ENCODE data around the gene PEX11A.

PEX11A gene, protein sequence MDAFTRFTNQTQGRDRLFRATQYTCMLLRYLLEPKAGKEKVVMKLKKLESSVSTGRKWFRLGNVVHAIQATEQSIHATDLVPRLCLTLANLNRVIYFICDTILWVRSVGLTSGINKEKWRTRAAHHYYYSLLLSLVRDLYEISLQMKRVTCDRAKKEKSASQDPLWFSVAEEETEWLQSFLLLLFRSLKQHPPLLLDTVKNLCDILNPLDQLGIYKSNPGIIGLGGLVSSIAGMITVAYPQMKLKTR

DNA sequence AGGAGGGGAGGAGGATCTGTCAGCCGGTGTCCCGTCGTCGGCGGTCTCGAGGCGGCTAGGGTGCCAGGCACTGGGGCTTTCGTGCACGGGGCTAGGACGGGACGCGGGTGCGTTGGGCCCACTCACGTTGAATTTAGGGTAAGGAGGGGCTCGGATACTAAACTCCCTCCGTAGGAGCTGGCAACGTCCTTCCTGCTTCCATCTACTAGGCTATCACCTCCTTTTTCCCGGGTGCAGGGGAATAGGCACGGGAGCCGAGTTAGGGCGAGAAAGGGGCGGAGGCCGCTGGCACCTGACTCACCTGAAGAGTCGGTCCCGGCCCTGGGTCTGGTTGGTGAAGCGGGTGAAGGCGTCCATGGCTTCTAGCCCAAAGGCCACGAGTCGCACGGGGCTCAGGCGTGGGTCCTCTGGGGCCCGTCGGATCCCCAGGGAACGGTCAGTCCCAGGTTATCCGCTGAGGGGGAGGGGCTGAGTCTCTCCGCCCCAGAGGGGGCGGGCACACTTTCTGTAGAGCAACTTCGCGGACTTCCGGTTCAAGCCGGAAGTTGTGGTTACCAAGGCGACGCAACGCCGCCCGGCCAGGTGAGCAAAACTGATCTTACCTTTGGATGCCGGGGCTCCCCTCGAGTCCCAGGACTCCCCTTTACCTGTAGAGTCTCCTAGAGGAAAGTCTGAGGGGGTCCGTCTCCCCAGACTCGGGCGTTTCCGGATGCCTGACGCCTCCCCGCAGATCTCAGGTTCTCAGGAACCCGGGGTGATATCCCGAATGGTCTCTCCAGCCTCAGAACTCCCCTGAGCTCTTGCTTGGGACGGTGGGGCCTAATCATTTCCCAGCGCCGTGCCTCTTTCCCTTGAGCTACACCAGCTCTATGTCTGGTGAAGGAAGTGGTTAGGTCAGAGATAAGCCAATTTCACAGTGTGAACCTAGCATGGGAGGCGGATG is at the start of gene PEX11A, which contains the start of gene WDR93:
TSS of gene PEX11A (minus strand) at position 479 of the 943 bp plus-strand sequence. CDS start at position 357, 122 bp downstream.
TSS of gene WDR93 (plus strand) at position 536 of the 943 bp plus-strand sequence. CDS start 10,936 bp downstream, outside the sequence.
- TF ChIP-seq L3MBTL2 (conservative IDR thresholded peaks at IDR 0.05) (peak; percentile 25; the same call in 1 of the 2 replicates), LEF1 (IDR thresholded peaks at IDR 0.05; ENCODE audit: borderline replicate concordance) (no peak)
- TF ChIP-seq, protein P1, sequence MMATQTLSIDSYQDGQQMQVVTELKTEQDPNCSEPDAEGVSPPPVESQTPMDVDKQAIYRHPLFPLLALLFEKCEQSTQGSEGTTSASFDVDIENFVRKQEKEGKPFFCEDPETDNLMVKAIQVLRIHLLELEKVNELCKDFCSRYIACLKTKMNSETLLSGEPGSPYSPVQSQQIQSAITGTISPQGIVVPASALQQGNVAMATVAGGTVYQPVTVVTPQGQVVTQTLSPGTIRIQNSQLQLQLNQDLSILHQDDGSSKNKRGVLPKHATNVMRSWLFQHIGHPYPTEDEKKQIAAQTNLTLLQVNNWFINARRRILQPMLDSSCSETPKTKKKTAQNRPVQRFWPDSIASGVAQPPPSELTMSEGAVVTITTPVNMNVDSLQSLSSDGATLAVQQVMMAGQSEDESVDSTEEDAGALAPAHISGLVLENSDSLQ (IDR thresholded peaks at IDR 0.05) = no peak
- CTCF ChIA-PET = interaction anchor here (0.6 to 0.7 kb wide), 2 partner anchors 292 to 299 kb away, joined by 3 read pairs; no protein-coding TSS in a partner anchor
- POLR2A ChIA-PET = no interaction called here
- DNase-seq (ENCODE audit: extremely low spot score) = peak; percentile 95

DNA sequence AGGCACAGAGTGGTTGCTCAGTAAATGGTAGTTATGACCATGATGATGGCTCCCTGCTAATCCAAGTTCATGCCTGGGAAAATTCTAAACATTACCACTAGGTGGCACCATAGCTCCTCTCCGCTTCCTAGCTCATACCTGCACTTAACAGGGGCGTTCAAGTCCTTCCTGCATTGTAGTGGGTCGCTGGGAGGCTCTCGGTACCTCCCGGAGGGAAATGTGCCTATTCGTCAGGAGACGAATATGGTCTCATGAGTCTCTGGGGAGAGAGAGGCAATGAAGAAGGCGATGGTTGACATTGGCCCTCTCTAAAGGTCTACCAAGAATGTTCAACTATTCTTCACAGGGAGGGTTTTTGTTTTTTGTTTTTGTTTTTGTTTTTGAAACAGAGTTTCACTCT is 49.6 kb upstream of the PEX11A start:
- TF ChIP-seq L3MBTL2 (conservative IDR thresholded peaks at IDR 0.05) (peak; percentile 70), SP1 (IDR thresholded peaks at IDR 0.05) (no peak), CTBP1 (IDR thresholded peaks at IDR 0.05; ENCODE audit: borderline replicate concordance) (no peak)
- CTCF ChIA-PET = interaction anchor here (0.6 to 2.0 kb wide), 16 partner anchors 8 to 234 kb away, joined by 3 to 22 read pairs (median 4); partner anchors contain the start of genes AP3S2 and MESP1
- POLR2A ChIA-PET = interaction anchor here (1.0 to 1.6 kb wide), 3 partner anchors 11 to 74 kb away, joined by 4 to 9 read pairs (median 4); partner anchors contain the start of gene MESP1
- peak; percentile 87 for DNase-seq (ENCODE audit: extremely low spot score)

DNA sequence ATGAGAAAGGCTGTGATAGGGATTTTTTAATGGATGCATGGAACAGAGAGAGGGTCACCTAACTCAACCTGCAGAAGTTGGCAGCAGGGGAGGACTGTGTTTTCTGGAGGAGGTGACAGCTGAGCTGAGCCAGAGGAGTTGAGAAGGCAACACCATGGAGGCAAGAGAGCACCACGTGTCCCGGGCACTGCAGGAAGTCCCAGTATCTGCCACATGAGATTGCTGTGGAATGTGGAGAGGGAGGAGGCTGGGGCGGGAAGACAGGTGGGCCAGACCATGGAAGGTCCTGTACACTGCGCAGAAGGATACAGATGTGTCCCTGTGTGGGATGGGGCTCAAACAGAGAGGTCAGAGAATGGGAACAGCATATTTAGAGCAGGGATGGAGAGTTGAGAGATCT is 45.2 kb upstream of the PEX11A start:
- no peak for DNase-seq (ENCODE audit: extremely low spot score)
- no peak for TF ChIP-seq ZNF384 (IDR thresholded peaks at IDR 0.05)
- TF ChIP-seq NFRKB (IDR thresholded peaks at IDR 0.05) = no peak
- no peak for TF ChIP-seq L3MBTL2 (conservative IDR thresholded peaks at IDR 0.05)
- TF ChIP-seq, protein P1 (IDR thresholded peaks at IDR 0.05) = no peak
- TF ChIP-seq FOXK2 (IDR thresholded peaks at IDR 0.05) = no peak
- no peak for TF ChIP-seq ELF4 (IDR thresholded peaks at IDR 0.05)
- no peak for TF ChIP-seq SP1 (IDR thresholded peaks at IDR 0.05)
- no peak for TF ChIP-seq SUZ12 (IDR thresholded peaks at IDR 0.05)
- TF ChIP-seq ARNT (IDR thresholded peaks at IDR 0.05) = no peak
- TF ChIP-seq FOXM1 (IDR thresholded peaks at IDR 0.05; ENCODE audit: borderline replicate concordance) = no peak
- no peak for TF ChIP-seq TARDBP (IDR thresholded peaks at IDR 0.05)
- TF ChIP-seq BHLHE40 (IDR thresholded peaks at IDR 0.05; ENCODE audit: borderline replicate concordance) = no peak
- TF ChIP-seq FOXA1 (IDR thresholded peaks at IDR 0.05) = no peak
- TF ChIP-seq HDGF (IDR thresholded peaks at IDR 0.05; ENCODE audit: borderline replicate concordance) = no peak
- TF ChIP-seq LEF1 (IDR thresholded peaks at IDR 0.05; ENCODE audit: borderline replicate concordance) = no peak
- TF ChIP-seq CTBP1 (IDR thresholded peaks at IDR 0.05; ENCODE audit: borderline replicate concordance) = no peak
- ChIA-PET POLR2A (no interaction called here), CTCF (no interaction called here)

- ChIA-PET CTCF (interaction anchor here (0.7 kb wide), 3 partner anchors 7 to 310 kb away, joined by 3 to 4 read pairs (median 3); no protein-coding TSS in a partner anchor), POLR2A (interaction anchor here (0.7 to 1.8 kb wide), 2 partner anchors 18 to 28 kb away, joined by 3 to 4 read pairs; no protein-coding TSS in a partner anchor)
- no peak for DNase-seq (ENCODE audit: extremely low spot score)
- TF ChIP-seq NFRKB (IDR thresholded peaks at IDR 0.05) (no peak), ZNF384 (IDR thresholded peaks at IDR 0.05) (no peak), ARNT (IDR thresholded peaks at IDR 0.05) (no peak), CTBP1 (IDR thresholded peaks at IDR 0.05; ENCODE audit: borderline replicate concordance) (no peak), BHLHE40 (IDR thresholded peaks at IDR 0.05; ENCODE audit: borderline replicate concordance) (no peak), SUZ12 (IDR thresholded peaks at IDR 0.05) (no peak), FOXA1 (IDR thresholded peaks at IDR 0.05) (no peak), FOXM1 (IDR thresholded peaks at IDR 0.05; ENCODE audit: borderline replicate concordance) (no peak), L3MBTL2 (conservative IDR thresholded peaks at IDR 0.05) (no peak), FOXK2 (IDR thresholded peaks at IDR 0.05) (no peak)
- TF ChIP-seq, protein P1 (IDR thresholded peaks at IDR 0.05) = no peak
Measured at GRCh38 chr15:89732451-89733172, 42.1 kb upstream of the PEX11A start.

DNA sequence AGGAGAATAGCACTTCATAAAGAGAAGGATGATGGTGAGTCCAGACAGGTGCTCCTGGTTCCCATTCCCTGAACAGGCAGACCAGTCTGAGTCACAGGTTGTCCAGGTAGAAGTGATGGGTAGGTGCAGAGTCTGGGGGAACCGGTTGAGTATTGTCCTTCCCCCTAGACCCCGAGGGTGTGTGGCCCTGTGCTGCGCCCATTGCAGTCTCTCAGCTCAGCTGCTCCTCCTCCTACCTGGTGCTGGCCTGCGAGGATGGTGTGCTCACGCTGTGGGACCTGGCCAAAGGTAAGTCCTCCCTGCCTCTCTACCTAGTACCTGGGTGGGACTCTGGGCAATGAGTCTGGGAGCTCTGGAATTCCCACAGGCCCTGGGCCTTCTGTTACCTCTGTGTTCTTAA is 40.7 kb upstream of the PEX11A start:
- DNase-seq (ENCODE audit: extremely low spot score) = no peak
- ChIA-PET POLR2A (interaction anchor here (1.8 kb wide), 1 partner anchor 19 kb away, joined by 4 read pairs; no protein-coding TSS in a partner anchor), CTCF (no interaction called here)
- TF ChIP-seq CTBP1 (IDR thresholded peaks at IDR 0.05; ENCODE audit: borderline replicate concordance) (no peak), SP1 (IDR thresholded peaks at IDR 0.05) (no peak), LEF1 (IDR thresholded peaks at IDR 0.05; ENCODE audit: borderline replicate concordance) (no peak), FOXA1 (IDR thresholded peaks at IDR 0.05) (no peak), HDGF (IDR thresholded peaks at IDR 0.05; ENCODE audit: borderline replicate concordance) (no peak), FOXM1 (IDR thresholded peaks at IDR 0.05; ENCODE audit: borderline replicate concordance) (no peak), ELF4 (IDR thresholded peaks at IDR 0.05) (no peak), ZNF384 (IDR thresholded peaks at IDR 0.05) (no peak), ARNT (IDR thresholded peaks at IDR 0.05) (no peak)
- TF ChIP-seq, protein P1 (IDR thresholded peaks at IDR 0.05) = no peak
